ENCODE data around the gene UBE4A.

Gene UBE4A

GRCh38 chr11:118375978-118376377 lies 16.6 kb downstream of the UBE4A start:
- Histone ChIP-seq H3K27ac (no peak overlapping the region), H3K4me3 (ENCODE audit: low read depth, low read length) (no peak overlapping the region), H3K36me3 (replicated peaks) (peaks cover 61% of the 10 kb centered on the region), H3K27me3 (replicated peaks) (no peaks in the 10 kb centered on the region)
- in situ Hi-C loops (cut with HindIII; ENCODE audit: low pct_ligation_motif_present, low sequenced_read_pairs), result no loop called here
- no peak for DNase-seq
- no peak for TF ChIP-seq CTCF (IDR thresholded peaks at IDR 0.05; ENCODE audit: low read depth, low read length, missing control alignments)

- TF ChIP-seq CTCF (IDR thresholded peaks at IDR 0.05; ENCODE audit: low read depth, low read length, missing control alignments), result no peak
Measured at GRCh38 chr11:118379497-118379896, 20.1 kb downstream of the UBE4A start.

GRCh38 chr11:118380571-118380970 lies 21.2 kb downstream of the UBE4A start:
- Histone ChIP-seq H3K4me3 (ENCODE audit: low read depth, low read length) (no peak overlapping the region), H3K27me3 (replicated peaks) (no peaks in the 10 kb centered on the region), H3K36me3 (replicated peaks) (peaks cover 68% of the 10 kb centered on the region), H3K27ac (no peak overlapping the region)
- in situ Hi-C loops (cut with HindIII; ENCODE audit: low pct_ligation_motif_present, low sequenced_read_pairs), result no loop called here
- TF ChIP-seq CTCF (IDR thresholded peaks at IDR 0.05; ENCODE audit: low read depth, low read length, missing control alignments), result no peak
- DNase-seq, result no peak

More at GRCh38 chr11:118379497-118379896, 20.1 kb downstream of the UBE4A start:
- no peak for DNase-seq
- H3K27me3 ChIP-seq (replicated peaks), result no peaks in the 10 kb centered on the region
- H3K4me3 ChIP-seq (ENCODE audit: low read depth, low read length), result no peak overlapping the region
- in situ Hi-C loops (cut with HindIII; ENCODE audit: low pct_ligation_motif_present, low sequenced_read_pairs), result no loop called here
- no peak overlapping the region for H3K27ac ChIP-seq
- H3K36me3 ChIP-seq (replicated peaks), result peaks cover 61% of the 10 kb centered on the region

GRCh38 chr11:118382954-118383353 lies 23.6 kb downstream of the UBE4A start:
- no peaks in the 10 kb centered on the region for H3K27me3 ChIP-seq (replicated peaks)
- no peak overlapping the region for H3K27ac ChIP-seq
- H3K4me3 ChIP-seq (ENCODE audit: low read depth, low read length), result no peak overlapping the region
- in situ Hi-C loops (cut with HindIII; ENCODE audit: low pct_ligation_motif_present, low sequenced_read_pairs), result no loop called here
- H3K36me3 ChIP-seq (replicated peaks), result peaks cover 76% of the 10 kb centered on the region
- TF ChIP-seq CTCF (IDR thresholded peaks at IDR 0.05; ENCODE audit: low read depth, low read length, missing control alignments), result no peak
- DNase-seq, result no peak

GRCh38 chr11:118383657-118384056 lies 24.3 kb downstream of the UBE4A start:
- Histone ChIP-seq H3K36me3 (replicated peaks) (peaks cover 80% of the 10 kb centered on the region), H3K4me3 (ENCODE audit: low read depth, low read length) (no peak overlapping the region), H3K27me3 (replicated peaks) (no peaks in the 10 kb centered on the region), H3K27ac (no peak overlapping the region)
- no peak for TF ChIP-seq CTCF (IDR thresholded peaks at IDR 0.05; ENCODE audit: low read depth, low read length, missing control alignments)
- DNase-seq, result no peak
- in situ Hi-C loops (cut with HindIII; ENCODE audit: low pct_ligation_motif_present, low sequenced_read_pairs), result no loop called here

GRCh38 chr11:118396097-118396501 lies 36.7 kb downstream of the UBE4A start:
- TF ChIP-seq CTCF (IDR thresholded peaks at IDR 0.05; ENCODE audit: low read depth, low read length, missing control alignments), result no peak
- Histone ChIP-seq H3K36me3 (replicated peaks) (peaks cover 36% of the 10 kb centered on the region), H3K27me3 (replicated peaks) (no peaks in the 10 kb centered on the region), H3K27ac (no peak overlapping the region), H3K4me3 (ENCODE audit: low read depth, low read length) (no peak overlapping the region)
- no peak for DNase-seq
- in situ Hi-C loops (cut with HindIII; ENCODE audit: low pct_ligation_motif_present, low sequenced_read_pairs), result no loop called here

Measured in brain microvascular endothelial cell (primary cell).